Stimulated activated CD8-positive, alpha-beta memory T cell treated with anti-CD3 and anti-CD28 coated beads, Interleukin-4, amount 100 ng/mL, for 1 hour (primary cell): Measurements from ENCODE around the gene CHST6.
"Not testable (repeated sequence)": the region's sequence is repeated elsewhere in the genome, so short reads cannot be mapped to it uniquely, and the experiment has no call there.

ENCODE experiments used
- DNase-seq, 2 donors: peaks; one replicate each; pipeline ENCODE4 v3.0.0-alpha.2; 2020; ENCODE audit warnings: low read depth in 2 of 2, low spot score in 1 of 2

The CHST6 gene

DNA sequence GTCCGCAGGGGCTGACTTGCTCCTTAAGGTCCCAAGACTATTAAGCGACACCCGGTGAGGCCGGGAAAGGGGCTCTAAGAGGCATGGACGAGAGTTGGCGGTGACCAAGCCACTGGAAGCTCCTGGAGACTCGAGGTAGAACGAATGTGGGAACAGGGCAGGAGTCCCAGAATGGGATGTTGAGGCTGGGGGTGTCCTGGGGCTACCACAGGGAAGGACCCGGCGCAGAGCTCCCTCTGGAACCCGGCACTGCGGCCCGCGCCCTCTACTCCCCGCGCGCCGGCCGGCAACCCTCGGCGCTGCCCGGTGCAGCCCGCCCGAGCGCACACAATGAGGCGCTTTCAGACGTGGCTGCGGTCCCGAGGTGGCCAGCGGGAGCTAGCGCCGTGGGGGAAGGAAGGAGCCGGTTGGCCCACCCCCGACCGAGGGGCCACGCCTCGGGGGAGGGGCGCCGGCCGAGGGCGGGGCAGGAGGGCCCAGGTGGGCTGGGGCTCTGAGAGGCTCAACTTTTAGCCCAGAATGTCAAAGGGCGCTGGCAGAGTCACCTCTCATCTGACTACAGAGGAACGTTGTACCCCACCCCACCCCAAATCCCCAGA lies at the start of gene CHST6:
TSS of gene CHST6 (minus strand) at position 366 of the 599 bp plus-strand sequence. CDS start 15,613 bp downstream, outside the sequence.
- DNase-seq, result no peak

DNA sequence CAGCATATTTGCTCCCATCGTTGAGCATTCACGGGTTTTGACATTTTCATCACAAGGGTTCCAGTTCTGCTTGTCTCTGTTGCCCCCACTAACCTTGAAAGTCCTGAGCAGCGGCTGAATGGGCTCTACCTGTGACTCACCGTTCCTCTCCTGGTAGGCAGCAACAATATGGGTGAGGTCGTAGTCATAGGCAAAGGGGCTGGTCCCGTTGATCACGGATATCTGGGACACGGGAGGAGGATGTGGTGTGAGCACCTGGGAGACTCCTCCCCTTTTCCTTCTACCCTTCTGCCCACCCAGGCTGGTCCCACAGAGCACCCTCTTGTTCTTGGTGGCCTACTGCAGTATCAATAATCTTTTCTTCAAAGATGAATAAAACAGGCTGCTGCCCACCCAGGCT lies 47.2 kb upstream of the CHST6 start:
- not testable (repeated sequence) for DNase-seq

DNA sequence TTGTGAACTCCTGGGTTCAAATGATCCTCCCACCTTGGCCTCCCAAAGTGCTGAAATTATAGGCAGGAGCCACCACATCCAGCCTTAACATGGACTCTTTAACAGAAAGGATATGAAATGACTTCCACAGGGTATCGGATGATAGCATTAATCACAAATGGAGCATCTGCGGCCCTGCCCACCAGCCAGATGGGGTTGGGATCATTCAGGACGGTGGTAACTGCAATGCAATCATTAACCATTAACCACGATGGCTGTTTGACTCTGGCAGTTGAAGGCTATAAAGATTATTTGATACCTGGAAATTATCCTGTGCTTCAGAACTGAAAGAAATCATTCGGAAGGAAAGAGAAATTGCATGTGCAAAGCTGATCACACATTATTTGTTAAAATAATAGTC lies 46.0 kb upstream of the CHST6 start:
- DNase-seq, result no peak

DNA sequence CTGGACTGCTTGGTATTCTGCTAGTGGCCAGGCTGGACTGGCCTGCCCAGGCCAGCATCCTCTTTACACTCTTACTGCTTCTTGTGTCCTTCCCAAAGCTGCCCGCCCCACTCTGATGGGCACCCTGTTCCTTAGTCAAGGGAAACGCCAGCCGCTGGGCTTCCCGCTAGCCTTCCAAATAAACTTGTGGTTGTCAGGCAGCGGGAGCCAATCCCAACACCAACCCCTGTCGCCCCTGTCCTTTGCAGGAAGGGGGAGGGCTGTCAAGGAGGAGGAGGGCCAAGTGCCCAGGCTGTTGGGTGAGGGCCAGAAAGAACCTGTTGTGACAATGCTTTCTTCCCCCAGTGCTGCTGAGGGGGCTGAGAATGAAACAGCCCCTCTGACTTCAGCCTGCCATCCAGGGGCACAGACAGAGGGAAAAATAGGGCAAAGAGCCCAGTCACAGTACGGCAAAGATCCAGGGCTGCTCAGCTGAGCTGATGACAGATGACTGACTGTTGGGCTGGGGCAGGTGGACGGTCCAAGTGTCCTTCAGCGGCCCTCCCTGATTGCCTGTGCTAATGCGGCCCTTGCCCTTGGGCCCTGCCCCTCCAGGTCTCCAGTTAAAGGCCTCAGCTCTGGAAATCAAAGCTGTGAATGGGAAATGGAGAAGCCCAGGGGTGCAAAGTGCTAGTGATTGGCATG lies 43.8 kb upstream of the CHST6 start:
- DNase-seq, result not testable (repeated sequence)

DNA sequence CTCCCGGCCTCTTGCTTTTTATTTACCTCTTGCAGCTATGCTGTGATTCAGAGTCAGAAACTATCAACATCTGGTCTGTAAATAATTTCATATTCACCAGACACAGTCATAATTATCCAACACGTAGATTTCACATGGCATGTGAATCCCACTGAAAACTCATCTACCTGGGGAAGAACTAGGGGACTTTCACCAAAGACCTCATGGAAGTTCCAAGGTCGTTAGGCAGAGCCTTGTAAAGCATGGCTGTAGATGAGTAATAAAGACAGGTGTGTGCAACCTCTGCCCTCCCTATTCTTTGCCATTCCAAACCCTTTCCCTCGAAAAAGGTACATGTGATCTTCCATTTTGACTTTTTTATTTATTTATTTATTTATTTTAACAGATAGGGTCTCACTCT lies 42.5 kb upstream of the CHST6 start:
- DNase-seq, result no peak

DNA sequence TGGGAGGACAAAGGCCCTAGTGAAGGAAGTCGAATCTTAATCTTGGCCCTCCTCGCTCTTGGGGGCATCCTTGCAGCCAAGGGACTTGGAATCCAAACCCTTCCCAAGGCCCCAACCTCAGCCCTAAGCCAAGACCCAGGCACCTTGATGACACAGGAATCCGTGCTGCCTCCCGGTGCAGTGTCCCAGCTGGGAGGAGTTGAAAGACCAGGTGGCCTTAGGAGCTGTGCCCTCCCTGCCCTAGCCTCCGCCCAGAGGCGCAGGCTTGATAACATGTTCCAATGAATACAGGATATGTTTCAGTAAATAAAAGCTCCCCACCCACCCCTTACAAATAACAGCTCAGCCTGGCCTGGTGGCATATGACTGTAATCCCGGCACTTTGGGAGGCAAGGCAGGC lies 40.7 kb upstream of the CHST6 start, which contains the start of gene CHST5:
TSS of gene CHST5 (minus strand) at position 208 of the 400 bp plus-strand sequence. CDS start 5,724 bp downstream, outside the sequence.
- DNase-seq, result no peak

DNA sequence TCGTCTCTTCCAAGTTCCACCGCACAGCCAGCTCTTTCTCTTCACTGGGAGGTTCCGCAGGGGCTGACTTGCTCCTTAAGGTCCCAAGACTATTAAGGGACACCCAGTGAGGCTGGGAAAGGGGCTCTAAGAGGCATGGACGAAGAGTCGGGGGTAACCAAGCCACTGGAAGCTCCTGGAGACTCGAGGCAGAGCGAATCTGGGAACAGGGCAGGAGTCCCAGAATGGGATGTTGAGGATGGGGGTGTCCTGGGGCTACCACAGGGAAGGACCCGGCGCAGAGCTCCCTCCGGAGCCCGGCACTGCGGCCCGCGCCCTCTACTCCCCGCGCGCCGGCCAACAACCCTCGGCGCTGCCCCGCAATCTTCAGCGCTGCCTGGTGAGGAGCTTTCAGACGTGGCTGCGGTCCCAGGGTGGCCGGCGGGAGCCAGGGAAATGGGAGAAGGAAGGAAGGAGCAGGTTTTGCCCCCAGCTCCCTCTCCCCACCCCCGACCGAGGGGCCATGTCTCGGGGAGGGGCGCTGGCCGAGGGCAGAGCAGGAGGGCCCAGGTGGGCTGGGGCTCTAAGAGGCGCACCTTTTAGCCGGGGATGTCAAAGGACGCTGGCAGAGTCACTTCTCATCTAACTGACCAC lies 40.1 kb upstream of the CHST6 start:
- no peak for DNase-seq

DNA sequence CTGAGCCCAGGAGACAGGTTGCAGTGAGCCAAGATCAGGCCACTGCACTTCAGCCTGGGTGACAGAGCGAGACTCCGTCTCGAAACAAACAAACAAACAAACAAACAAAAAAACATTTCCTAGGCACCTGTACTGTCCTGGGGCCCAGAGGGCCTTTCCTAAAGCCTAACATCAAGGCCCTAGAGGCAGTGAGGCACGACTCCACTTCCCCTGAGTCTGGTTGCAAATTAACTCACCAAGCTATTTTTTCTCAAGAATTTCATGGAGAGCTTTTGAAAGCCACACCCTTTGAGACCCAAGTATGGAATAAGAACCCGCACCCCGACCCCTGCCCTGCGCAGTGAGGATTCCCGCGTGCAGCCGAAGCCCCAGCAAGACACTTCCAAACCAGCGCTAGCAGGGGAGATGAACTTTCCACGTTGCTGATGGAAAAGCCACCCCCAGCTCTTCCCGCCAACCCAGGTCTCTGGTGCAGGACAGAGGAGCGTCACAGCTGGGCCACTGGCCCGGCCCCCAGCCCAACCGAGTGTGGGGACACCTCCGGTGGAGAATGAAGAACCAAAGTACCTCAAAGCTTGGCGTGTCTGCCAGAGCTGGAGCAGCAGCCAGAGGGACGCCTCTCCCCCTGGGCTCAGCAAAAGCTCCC lies 39.4 kb upstream of the CHST6 start:
- no peak for DNase-seq

DNA sequence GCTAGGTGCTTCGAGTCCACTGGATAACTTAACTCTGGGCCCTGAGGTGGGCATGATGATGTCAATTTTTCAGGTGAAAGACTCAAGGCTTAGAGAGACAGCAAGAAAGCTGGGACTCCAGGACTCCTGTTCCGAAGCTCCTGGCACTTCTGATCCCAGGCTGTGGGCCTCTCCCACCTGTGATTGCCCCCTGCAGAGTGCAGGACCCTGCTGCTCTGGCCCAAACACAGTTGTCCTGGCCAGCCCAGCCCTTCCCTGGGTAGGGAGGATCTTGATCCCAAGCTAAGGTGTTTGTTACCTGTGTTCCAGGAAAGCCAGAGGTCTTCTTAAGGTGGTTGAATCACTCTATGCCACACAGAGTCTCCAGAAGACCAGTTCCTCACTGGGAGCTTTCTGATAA lies 37.5 kb upstream of the CHST6 start:
- no peak for DNase-seq

DNA sequence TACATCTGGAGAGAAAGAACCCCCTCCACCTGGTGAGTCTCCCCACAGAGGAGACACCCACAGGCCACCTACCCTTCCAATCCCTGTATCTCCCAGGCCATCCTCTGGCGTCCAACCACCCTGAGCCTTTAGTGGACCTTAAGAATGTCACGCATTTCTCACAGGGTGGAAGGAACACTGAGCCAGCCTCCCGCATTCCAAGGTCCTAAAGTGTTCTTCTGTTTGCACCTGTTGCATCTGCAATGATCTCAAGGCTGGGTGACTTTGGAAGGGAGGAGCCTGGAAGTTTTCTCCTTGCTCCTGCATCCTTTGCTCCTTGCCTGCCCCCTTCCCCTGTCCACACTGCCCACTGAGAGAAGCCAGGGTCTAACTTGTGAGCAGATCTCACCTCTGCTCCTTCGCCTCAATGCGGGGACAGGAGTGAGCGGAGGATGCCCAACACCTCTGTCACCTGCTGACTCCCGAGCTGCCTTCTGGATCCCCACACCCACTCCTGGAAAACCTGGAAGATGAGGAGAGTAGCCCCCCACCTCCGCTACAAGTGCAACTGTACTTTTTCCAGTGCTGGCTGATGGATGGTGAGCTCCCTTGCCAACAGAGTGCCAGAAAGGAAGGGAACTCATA lies 37.0 kb upstream of the CHST6 start:
- DNase-seq, result no peak

DNA sequence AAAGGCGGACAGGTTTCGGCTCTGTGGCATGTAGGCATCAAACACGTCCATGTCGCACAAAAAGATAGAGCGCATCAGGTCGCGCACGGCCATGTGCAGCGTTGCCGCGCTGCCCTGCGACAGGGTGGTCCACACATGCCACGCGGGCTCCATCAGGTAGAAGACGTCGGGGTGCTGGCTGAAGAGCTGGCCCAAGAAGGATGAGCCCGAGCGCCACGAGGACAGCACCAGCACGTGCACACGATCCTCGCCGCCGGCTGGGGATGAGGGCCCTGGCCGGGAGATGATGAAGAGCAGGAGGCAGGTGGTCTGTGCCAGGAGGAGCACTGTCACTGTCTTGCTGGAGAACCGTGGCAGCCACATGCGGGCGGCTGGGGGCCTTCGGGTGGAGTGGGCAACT lies 34.7 kb upstream of the CHST6 start:
- DNase-seq, result no peak

DNA sequence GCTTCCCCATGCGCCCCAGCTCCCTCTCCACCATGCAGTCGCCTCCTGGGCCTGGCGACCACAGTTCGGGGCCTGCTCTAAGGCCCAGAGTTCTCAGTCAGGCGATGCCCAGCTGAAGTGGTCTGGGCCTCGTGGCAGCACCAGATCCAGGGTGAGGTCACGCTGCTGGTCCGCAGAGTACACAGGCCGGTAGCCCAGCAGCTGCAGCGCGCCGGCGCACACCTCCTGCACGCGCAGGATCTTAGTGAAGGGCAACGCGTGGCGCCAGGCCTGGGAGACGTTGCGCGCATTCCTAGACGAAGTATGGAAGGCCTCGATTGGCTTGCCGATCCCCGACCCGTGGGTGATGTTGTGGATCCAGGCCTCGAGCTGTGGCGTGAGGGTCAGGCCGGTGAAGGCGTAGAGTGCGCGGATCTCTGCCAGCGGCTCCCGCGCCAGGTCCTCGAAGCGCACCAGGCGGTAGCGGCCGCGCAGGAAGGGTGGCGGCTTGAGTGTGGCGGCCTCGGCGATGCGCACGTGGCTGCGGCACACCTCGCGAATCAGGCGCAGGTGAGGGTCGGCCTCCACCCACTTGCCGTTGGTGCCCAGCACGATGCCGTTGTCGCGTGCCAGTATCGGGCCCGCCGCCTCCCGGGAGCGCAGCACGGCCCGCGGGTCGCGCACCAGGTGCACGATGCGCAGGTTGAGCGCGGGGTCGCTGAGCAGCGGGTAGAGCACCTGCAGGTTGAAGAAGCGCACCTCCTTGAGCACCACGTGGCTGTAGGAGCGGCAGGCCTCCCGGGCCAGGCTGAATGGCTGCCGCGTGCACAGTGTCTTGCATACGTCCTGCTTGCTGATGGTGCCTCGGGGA lies 34.0 kb upstream of the CHST6 start:
- DNase-seq, result no peak

DNA sequence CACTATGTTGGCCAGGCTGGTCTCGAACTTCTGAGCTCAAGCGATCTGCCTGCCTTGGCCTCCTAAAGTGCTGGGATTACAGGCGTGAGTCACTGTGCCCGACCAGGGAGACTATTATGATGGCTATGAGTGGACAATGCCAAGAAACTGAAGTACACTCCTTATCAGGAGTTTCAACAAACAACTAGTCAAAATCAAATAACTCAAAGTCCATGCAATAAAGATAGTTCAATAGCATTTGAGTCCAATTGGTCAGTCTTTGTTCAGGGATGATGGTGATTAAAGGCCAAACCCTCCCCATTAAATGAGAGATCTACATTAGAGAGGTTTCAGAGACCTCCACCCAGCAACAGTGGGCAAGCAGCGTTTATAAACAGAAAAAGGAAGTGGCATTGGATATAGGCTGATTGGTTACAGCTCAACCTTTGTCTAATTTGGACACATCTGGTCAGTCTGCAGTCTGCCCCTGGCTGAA lies 32.6 kb upstream of the CHST6 start:
- no peak for DNase-seq

DNA sequence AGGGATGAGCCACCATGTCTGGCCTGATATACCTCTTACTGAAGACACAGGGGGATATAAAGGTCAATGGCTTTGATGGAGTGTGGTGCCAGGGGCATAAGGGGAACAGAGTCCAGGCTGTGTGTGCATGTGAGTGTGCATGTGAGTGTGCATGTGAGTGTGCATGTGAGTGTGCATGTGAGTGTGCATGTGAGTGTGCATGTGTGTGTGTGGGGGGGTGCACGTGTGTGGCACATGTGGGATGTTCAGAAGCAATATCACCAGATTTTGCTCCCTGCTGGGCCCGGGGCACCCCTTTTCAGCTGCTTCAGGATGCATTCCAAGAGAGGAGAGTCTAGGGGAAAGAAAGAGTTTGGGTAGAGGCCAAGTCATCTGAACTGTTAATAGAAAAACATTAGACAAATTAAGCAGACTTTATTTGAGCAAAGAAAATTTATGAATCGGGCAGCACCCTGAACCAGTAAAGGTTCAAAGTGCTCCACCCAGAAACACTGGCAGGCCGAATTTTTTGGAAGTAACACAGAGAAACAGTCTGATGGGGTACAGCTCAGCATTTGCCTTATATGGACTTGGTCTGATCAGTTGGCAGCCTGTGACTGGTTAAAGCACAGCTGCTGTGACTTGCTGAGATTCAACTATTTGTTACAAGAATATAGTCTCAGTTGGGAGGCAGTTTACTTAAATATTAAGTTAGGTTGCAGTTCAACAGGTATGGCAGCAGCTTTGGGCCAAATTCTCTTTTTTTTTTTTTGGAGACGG lies 31.0 kb upstream of the CHST6 start:
- no peak for DNase-seq

DNA sequence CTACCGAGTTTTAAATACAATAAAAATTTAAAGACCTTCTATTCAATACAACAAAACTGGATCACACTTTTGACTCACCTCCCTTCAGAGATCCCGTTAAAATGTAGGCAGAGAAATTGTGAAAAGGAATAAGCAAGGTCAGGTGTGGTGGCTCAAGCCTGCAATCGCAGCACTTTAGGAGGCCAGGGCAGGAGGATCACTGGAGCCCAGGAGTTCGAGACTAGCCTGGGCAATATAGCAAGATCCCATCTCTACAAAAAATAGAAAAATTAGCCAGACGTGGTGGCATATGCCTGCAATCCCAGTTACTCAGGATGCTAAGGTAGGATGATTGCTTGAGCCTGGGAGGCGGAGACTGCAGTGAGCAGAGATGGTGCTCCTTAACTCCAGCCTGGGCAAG lies 23.9 kb upstream of the CHST6 start:
- no peak for DNase-seq

DNA sequence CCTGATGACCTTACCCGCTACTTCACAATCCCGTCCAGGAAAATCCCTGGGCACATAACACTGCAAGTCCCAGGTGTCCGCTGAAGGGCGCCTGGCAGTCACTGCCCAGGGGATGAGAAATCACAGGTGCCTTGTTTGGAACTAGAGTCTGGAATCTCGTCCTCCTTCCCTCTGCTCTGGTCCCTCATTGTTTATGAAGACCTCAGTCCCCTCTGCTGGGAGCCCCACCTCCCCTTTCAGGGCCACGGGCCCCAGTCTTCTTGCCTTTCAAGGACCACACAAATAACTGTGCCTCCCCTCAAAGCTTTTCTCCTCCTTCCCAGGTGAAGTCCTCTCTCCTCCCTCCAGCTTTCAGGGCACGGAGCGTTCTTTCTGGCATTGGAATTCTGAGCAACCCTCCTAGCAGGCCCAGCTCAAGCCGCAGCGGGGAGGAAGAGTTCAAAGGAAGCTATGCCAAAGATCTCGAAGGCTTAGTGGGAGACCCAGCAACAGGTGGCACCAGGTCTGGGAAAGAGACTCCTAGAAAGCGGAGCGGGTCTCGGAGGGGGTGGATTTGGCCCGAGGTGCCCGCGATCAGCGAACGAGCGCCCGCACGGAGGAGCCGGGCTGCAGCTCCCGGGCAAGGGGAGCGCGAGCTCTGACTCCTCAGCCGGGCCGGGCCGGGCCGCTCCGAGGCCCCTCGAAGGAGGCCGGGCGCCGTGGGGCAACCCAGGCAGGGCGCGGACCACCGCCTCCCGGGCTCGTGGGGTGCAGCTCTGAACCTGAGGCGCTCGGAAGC lies 21.1 kb upstream of the CHST6 start:
- DNase-seq, result not testable (repeated sequence)

DNA sequence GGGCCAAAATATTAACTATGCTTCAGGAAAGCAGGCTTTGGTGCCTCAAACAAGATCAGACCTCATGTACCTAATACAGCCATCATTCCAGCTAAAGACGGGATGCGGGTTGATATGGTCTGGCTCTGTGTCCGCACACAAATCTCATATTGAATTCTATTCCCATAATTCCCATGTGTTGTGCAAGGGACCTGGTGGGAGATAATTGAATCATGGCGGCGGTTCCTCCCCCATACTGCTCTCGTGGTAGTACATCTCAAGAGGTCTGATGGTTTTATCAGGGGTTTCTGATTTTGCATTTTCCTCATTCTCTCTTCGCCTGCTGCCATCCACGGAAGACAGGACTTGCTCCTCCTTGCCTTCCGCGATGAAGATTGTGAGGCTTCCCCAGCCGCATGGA lies 19.1 kb upstream of the CHST6 start:
- DNase-seq, result no peak

DNA sequence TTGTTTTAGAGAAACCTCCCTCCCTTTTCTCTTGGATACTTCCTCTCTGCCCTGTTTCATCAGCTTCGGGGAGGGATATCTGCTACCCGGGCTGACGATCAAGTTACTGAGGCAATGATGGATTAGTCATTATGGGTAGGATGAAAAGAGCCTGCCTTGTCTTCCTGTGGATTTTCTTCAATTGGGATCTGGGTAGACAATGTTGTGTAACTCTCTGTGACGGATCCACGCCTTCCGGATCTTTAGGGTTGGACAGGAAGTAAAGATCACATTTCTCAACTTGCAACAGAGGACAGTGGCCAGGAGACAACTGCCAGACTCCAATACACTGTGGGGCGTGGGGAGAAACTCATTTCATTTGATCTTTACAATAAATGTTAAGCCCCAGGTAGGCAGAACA lies 11.3 kb upstream of the CHST6 start:
- no peak for DNase-seq

DNA sequence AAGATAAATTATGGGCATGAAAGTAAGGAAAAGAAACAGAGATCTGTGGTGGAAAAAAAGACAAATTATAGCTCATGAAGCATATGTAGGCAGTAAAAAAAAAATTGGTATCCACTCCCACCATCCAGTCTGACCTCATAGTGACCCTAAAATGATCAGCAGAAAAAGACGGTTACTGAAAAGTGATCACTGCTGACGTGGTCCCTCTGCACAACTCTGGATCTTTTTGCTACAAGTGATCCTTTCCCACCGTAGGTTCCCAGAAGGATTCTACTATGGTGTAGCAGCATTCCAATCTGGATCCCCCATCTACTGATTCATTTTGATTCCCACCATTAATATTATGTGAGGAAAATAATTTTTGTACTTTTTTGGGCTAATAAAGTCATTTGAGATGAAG lies 10.9 kb upstream of the CHST6 start:
- DNase-seq, result no peak
